T-cell (primary cell): Measurements from ENCODE around the gene PTPN7. TPM values are rescaled to one million over a fixed set of nuclear protein-coding genes. Genes with fewer than 3 reads are reported as not detected.

Source experiments
- ATAC-seq, 4 experiments: fragments of 200-7000 bp in 3 of 4; fragments of 150-1000 bp in 1 of 4; cut with Tn5 transposase; replicated peaks in 1 of 4; 1 replicate in 3 of 4; 2 replicates in 1 of 4; pipeline ENCODE4 v1.10.0; 2021; ENCODE audit warnings: moderate library complexity in 3 of 4, mild to moderate bottlenecking in 2 of 4, moderate number of reproducible peaks in 1 of 4
- CTCF ChIA-PET, 2 donors: fragments of 300-600 bp; sonication (Branson Sonifier 250); formaldehyde crosslinking; loops; one replicate each; lab custom pipeline; 2022; ENCODE audit warnings: antibody characterized with exemption in 2 of 2; lab: Charles Lee
- POLR2A ChIA-PET, 2 donors: fragments of 300-600 bp; sonication (Branson Sonifier 250); formaldehyde crosslinking; loops; one replicate each; lab custom pipeline; 2022; ENCODE audit warnings: antibody characterized with exemption in 2 of 2; lab: Charles Lee
- DNase-seq, 35 experiments: peaks; one replicate each; pipeline versions ENCODE4 v3.0.0 to v3.0.0-alpha.2; 2013 to 2023
- H3K27ac ChIP-seq: one replicate; pipeline ENCODE4 v1.5.1; 2013; ENCODE audit warnings: low read length
- H3K27me3 ChIP-seq, 2 experiments: replicated peaks in 1 of 2; 1 replicate in 1 of 2; 2 replicates in 1 of 2; pipeline versions ENCODE4 v1.6.1 to v1.7.0; 2013; ENCODE audit warnings: low read length in 1 of 2, mixed read lengths in 1 of 2; ENCODE audit not compliant: control insufficient read depth in 2 of 2, insufficient read depth in 2 of 2; ENCODE audit errors: extremely low read depth in 1 of 2
- H3K36me3 ChIP-seq, 2 donors: 1 replicate in 1 of 2; 2 replicates in 1 of 2; pipeline versions ENCODE4 v1.6.1 to v1.7.0; 2013; ENCODE audit warnings: low read length in 1 of 2; ENCODE audit not compliant: control insufficient read depth in 2 of 2, insufficient read depth in 1 of 2; ENCODE audit errors: extremely low read depth in 1 of 2
- H3K4me1 ChIP-seq, 2 experiments: 1 replicate in 1 of 2; 2 replicates in 1 of 2; pipeline versions ENCODE4 v1.6.1 to v1.7.0; 2013; ENCODE audit warnings: low read length in 2 of 2, mixed read lengths in 1 of 2; ENCODE audit not compliant: insufficient read depth in 2 of 2, control insufficient read depth in 1 of 2; ENCODE audit errors: extremely low read depth in 1 of 2
- H3K4me3 ChIP-seq, 2 donors: 1 replicate in 1 of 2; 2 replicates in 1 of 2; pipeline versions ENCODE4 v1.5.1 to v1.7.0; 2013; ENCODE audit warnings: mild to moderate bottlenecking in 2 of 2, low read length in 1 of 2, moderate library complexity in 1 of 2; ENCODE audit not compliant: control insufficient read depth in 1 of 2; ENCODE audit errors: extremely low read depth in 1 of 2
- H3K9me3 ChIP-seq: 2 replicates; pipeline ENCODE4 v1.7.0; 2013
- H3K27ac Mint-ChIP-seq, 2 donors: one replicate each; pipeline ENCODE4 v1.8.0; 2020 to 2021; ENCODE audit warnings: mild to moderate bottlenecking in 2 of 2, mixed read lengths in 2 of 2
- H3K27me3 Mint-ChIP-seq, 2 donors: one replicate each; pipeline ENCODE4 v1.8.0; 2021 to 2022; ENCODE audit warnings: mixed read lengths in 2 of 2
- H3K36me3 Mint-ChIP-seq: one replicate; pipeline ENCODE4 v1.8.0; 2021; ENCODE audit warnings: mixed read lengths
- H3K4me1 Mint-ChIP-seq, 3 donors: one replicate each; pipeline ENCODE4 v1.8.0; 2020 to 2022; ENCODE audit warnings: mixed read lengths in 3 of 3, mild to moderate bottlenecking in 1 of 3
- H3K4me3 Mint-ChIP-seq, 3 donors: one replicate each; pipeline ENCODE4 v1.8.0; 2020 to 2022; ENCODE audit warnings: mild to moderate bottlenecking in 3 of 3, mixed read lengths in 3 of 3, moderate library complexity in 3 of 3
- H3K9me3 Mint-ChIP-seq, 3 donors: one replicate each; pipeline ENCODE4 v1.8.0; 2020 to 2022; ENCODE audit warnings: mixed read lengths in 3 of 3
- WGBS: methylation state at CpG from one replicate; pipeline ENCODE4 v1.1.5; 2013; ENCODE audit warnings: missing lambda C conversion rate; ENCODE audit not compliant: insufficient coverage; 5-methylcytosine and 5-hydroxymethylcytosine counted together
- total RNA-seq, 35 experiments: library from RNA in 6 of 35; stranded (reverse) in 6 of 35; fragments of 120-200 nt in 1 of 35; gene quantifications; one replicate each; pipeline versions ENCODE4 v1.2.1 to v1.2.4 and lab custom pipeline; 2013 to 2026

PTPN7 gene
- total RNA-seq, 5 donors from 2014 or later (not counting 1 experiment from before 2014, with no cell fraction given) = 67.1 to 124 (median 71.7) TPM

- Mint-ChIP-seq H3K9me3 (no peaks in the 10 kb centered on the region), H3K4me1 (peaks cover 74 to 83% (median 77%) of the 10 kb centered on the region in 3 donors), H3K36me3 (peaks cover 22% of the 10 kb centered on the region), H3K27me3 (no peaks in the 10 kb centered on the region), H3K4me3 (peak overlapping the region; percentile 6 to 92 (median 92)), H3K27ac (peak overlapping the region; percentile 99)
- ATAC-seq = no peak
- 70% methylated on average over 6 of the region's 10 CpGs for WGBS
- peak overlapping the region; percentile 95 for H3K27ac ChIP-seq
- peaks cover 18 to 54% of the 10 kb centered on the region in 2 donors for H3K36me3 ChIP-seq
- H3K4me1 ChIP-seq = peaks cover 41 to 89% of the 10 kb centered on the region in 2 experiments
- CTCF ChIA-PET = no interaction called here
- no peak overlapping the region for H3K4me3 ChIP-seq
- POLR2A ChIA-PET = no interaction called here
- DNase-seq = no peak
- no peaks in the 10 kb centered on the region for H3K27me3 ChIP-seq
- H3K9me3 ChIP-seq = no peaks in the 10 kb centered on the region
Observed at GRCh38 chr1:202157945-202158344, 2.5 kb downstream of the PTPN7 start.

GRCh38 chr1:202156590-202156989, 3.8 kb downstream of the PTPN7 start:
- no peaks in the 10 kb centered on the region for H3K9me3 Mint-ChIP-seq
- peaks cover 18 to 67% of the 10 kb centered on the region in 2 donors for H3K36me3 ChIP-seq
- H3K36me3 Mint-ChIP-seq = peaks cover 22% of the 10 kb centered on the region
- ATAC-seq = no peak
- H3K27me3 Mint-ChIP-seq = no peaks in the 10 kb centered on the region
- 79% methylated on average over 3 of the region's 8 CpGs for WGBS
- H3K4me1 Mint-ChIP-seq = peaks cover 62 to 70% (median 63%) of the 10 kb centered on the region in 3 donors
- H3K27ac Mint-ChIP-seq = peak overlapping the region; percentile 38 to 89
- peaks cover 28 to 75% of the 10 kb centered on the region in 2 experiments for H3K4me1 ChIP-seq
- H3K27ac ChIP-seq = peak overlapping the region; percentile 16
- DNase-seq = no peak
- ChIA-PET CTCF (interaction anchor here in 1 of 2 donors (0.6 kb wide), 1 partner anchor 18 kb away, joined by 4 read pairs; no protein-coding TSS in a partner anchor), POLR2A (interaction anchor here in 1 of 2 donors (0.7 kb wide), 1 partner anchor 64 kb away, joined by 8 read pairs; no protein-coding TSS in a partner anchor)
- no peaks in the 10 kb centered on the region for H3K27me3 ChIP-seq
- H3K4me3 Mint-ChIP-seq = peak overlapping the region in 1 of 3 donors; percentile 92
- no peak overlapping the region for H3K4me3 ChIP-seq
- H3K9me3 ChIP-seq = no peaks in the 10 kb centered on the region

GRCh38 chr1:202155478-202156021, 4.9 kb downstream of the PTPN7 start:
- Histone ChIP-seq H3K27me3 (no peaks in the 10 kb centered on the region), H3K27ac (peak overlapping the region; percentile 53), H3K4me1 (peaks cover 20 to 65% of the 10 kb centered on the region in 2 experiments), H3K36me3 (peaks cover 20 to 78% of the 10 kb centered on the region in 2 donors), H3K4me3 (no peak overlapping the region), H3K9me3 (no peaks in the 10 kb centered on the region)
- Mint-ChIP-seq H3K9me3 (no peaks in the 10 kb centered on the region), H3K4me1 (peaks cover 53 to 65% (median 60%) of the 10 kb centered on the region in 3 donors), H3K27me3 (no peaks in the 10 kb centered on the region), H3K4me3 (peak overlapping the region in 1 of 3 donors; percentile 24), H3K27ac (peak overlapping the region; percentile 85 to 89), H3K36me3 (peaks cover 31% of the 10 kb centered on the region)
- DNase-seq = peak in 1 of 35 experiments; percentile 34
- CTCF ChIA-PET = interaction anchor here (0.6 to 1.9 kb wide), 20 partner anchors 7 to 564 kb away, joined by 3 to 11 read pairs (median 5); partner anchors contain the start of genes ARL8A (in 1 of the 2) and UBE2T (in 1 of the 2)
- WGBS = 68% methylated on average over 5 of the region's 8 CpGs
- POLR2A ChIA-PET = interaction anchor here (0.5 to 0.7 kb wide), 3 partner anchors 8 to 186 kb away, joined by 3 to 6 read pairs (median 3); partner anchors contain the start of gene UBE2T (in 1 of the 2)
- ATAC-seq = no peak

GRCh38 chr1:202154766-202155477, 5.5 kb downstream of the PTPN7 start:
- CTCF ChIA-PET = interaction anchor here (0.6 to 1.9 kb wide), 22 partner anchors 8 to 565 kb away, joined by 3 to 11 read pairs (median 4); partner anchors contain the start of genes ARL8A (in 1 of the 2) and UBE2T (in 1 of the 2)
- Mint-ChIP-seq H3K4me1 (peaks cover 50 to 61% (median 54%) of the 10 kb centered on the region in 3 donors), H3K36me3 (peaks cover 32% of the 10 kb centered on the region), H3K27ac (peak overlapping the region; percentile 85 to 89), H3K4me3 (no peak overlapping the region), H3K9me3 (no peaks in the 10 kb centered on the region), H3K27me3 (no peaks in the 10 kb centered on the region)
- Histone ChIP-seq H3K4me1 (peaks cover 20 to 59% of the 10 kb centered on the region in 2 experiments), H3K9me3 (no peaks in the 10 kb centered on the region), H3K27ac (peak overlapping the region; percentile 53), H3K4me3 (no peak overlapping the region), H3K36me3 (peaks cover 25 to 84% of the 10 kb centered on the region in 2 donors), H3K27me3 (no peaks in the 10 kb centered on the region)
- DNase-seq = peak in 30 of 35 experiments; percentile 32 to 77 (median 48)
- POLR2A ChIA-PET = interaction anchor here (0.5 to 0.7 kb wide), 3 partner anchors 9 to 885 kb away, joined by 3 read pairs; no protein-coding TSS in a partner anchor
- ATAC-seq = peak; percentile 59 to 73 (median 68)
- WGBS = 61% methylated on average over 7 of the region's 11 CpGs

- ChIA-PET POLR2A (interaction anchor here (0.6 to 0.7 kb wide), 2 partner anchors 565 to 886 kb away, joined by 3 to 8 read pairs; no protein-coding TSS in a partner anchor), CTCF (interaction anchor here (0.6 to 1.9 kb wide), 18 partner anchors 8 to 565 kb away, joined by 3 to 11 read pairs (median 5); partner anchors contain the start of genes ARL8A (in 1 of the 2) and UBE2T (in 1 of the 2))
- H3K4me1 Mint-ChIP-seq = peaks cover 45 to 55% (median 47%) of the 10 kb centered on the region in 3 donors
- ATAC-seq (no peak), DNase-seq (no peak)
- peaks cover 20 to 52% of the 10 kb centered on the region in 2 experiments for H3K4me1 ChIP-seq
- H3K27me3 ChIP-seq = no peaks in the 10 kb centered on the region
- no peaks in the 10 kb centered on the region for H3K27me3 Mint-ChIP-seq
- H3K27ac Mint-ChIP-seq = peak overlapping the region; percentile 85 to 89
- peak overlapping the region; percentile 53 for H3K27ac ChIP-seq
- H3K4me3 Mint-ChIP-seq = no peak overlapping the region
- H3K4me3 ChIP-seq = no peak overlapping the region
- H3K9me3 ChIP-seq = no peaks in the 10 kb centered on the region
- peaks cover 34% of the 10 kb centered on the region for H3K36me3 Mint-ChIP-seq
- WGBS = 100% methylated on average over 5 of the region's 10 CpGs
- H3K36me3 ChIP-seq = peaks cover 25 to 89% of the 10 kb centered on the region in 2 donors
- no peaks in the 10 kb centered on the region for H3K9me3 Mint-ChIP-seq
Observed at GRCh38 chr1:202154148-202154765, 6.1 kb downstream of the PTPN7 start.
